Adrenal gland (tissue), 5 donors: ENCODE measurements around the gene ANKRD17.

ENCODE experiments used
- POLR2A ChIP-seq, 2 donors: fragments of 450-650 bp; IDR thresholded peaks; one replicate each; pipeline ENCODE4 v1.6.1; 2017; ENCODE audit warnings: antibody characterized with exemption in 2 of 2, mild to moderate bottlenecking in 2 of 2, moderate library complexity in 1 of 2
- TF ChIP-seq, protein P1 (sequence below), 6 experiments: fragments of 450-650 bp in 4 of 6; fragments of 200-600 bp in 2 of 6; sonication (generic) in 1 of 6; IDR thresholded peaks; 1 replicate in 5 of 6; 2 replicates in 1 of 6; pipeline versions ENCODE4 v1.5.1 to v1.8.0; 2016 to 2021; ENCODE audit warnings: antibody characterized with exemption in 6 of 6, mild to moderate bottlenecking in 2 of 6, moderate library complexity in 1 of 6
- donor health status: DM: no; HTN: no; CAD: no.

DNA sequence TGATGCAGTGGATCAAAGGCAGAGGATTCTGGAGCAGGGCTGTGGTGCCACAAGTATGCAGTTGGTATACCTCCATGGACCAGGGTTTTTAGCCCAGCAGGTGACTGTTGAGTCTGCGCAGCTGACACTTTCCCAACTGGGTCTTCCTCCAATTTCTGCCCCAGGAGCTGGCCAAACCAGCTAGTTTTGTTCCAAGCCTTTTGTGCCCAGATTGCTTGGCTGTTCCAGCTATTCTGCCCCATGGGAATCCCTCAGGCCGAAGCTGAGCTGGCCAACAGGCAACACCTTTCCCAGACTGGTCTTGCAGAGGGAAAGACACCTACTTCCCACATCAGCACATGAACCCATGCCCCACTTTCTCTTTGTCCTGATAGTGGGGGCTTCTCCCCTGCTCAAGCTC lies 22.8 kb upstream of the ANKRD17 start:
- TF ChIP-seq, protein P1, sequence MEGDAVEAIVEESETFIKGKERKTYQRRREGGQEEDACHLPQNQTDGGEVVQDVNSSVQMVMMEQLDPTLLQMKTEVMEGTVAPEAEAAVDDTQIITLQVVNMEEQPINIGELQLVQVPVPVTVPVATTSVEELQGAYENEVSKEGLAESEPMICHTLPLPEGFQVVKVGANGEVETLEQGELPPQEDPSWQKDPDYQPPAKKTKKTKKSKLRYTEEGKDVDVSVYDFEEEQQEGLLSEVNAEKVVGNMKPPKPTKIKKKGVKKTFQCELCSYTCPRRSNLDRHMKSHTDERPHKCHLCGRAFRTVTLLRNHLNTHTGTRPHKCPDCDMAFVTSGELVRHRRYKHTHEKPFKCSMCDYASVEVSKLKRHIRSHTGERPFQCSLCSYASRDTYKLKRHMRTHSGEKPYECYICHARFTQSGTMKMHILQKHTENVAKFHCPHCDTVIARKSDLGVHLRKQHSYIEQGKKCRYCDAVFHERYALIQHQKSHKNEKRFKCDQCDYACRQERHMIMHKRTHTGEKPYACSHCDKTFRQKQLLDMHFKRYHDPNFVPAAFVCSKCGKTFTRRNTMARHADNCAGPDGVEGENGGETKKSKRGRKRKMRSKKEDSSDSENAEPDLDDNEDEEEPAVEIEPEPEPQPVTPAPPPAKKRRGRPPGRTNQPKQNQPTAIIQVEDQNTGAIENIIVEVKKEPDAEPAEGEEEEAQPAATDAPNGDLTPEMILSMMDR (IDR thresholded peaks at IDR 0.05): no peak
- TF ChIP-seq POLR2A (IDR thresholded peaks at IDR 0.05): no peak
